ENCODE measurements around the gene FEZ2. TPM values are rescaled to one million over a fixed set of nuclear protein-coding genes. Genes with fewer than 3 reads are reported as not detected.

The FEZ2 gene
- total RNA-seq, 8 experiments from 2014 or later = 25.9 to 49.8 (median 32.8) TPM

DNA sequence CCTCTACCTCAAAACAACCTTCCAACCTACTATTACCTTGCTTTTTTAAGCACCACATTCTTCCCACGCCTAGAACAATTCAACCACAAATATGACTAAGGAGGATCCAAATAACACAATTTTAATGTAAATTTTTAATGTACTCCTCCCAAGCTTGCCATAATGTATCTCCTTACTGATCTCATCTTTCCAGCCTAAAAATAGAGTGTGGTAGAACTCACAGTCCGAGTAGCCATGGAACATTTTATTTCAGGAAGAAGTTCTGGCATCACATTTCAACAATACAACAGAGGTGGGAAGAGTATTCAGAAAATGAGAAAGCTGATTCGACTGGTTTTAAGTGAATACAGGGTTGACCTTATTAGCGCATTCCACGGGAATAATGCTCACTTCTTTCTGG, 15.4 kb downstream of the FEZ2 start:
- Histone ChIP-seq H3K4me1 (replicated peaks in 1 of 2) (no peaks in the 10 kb centered on the region), H3K27ac (no peak overlapping the region), H3K4me3 (no peak overlapping the region)
- peak in 3 of 8 experiments; percentile 69 to 89 (median 89) for ATAC-seq (replicated peaks in 6 of 8)
- 14 to 100% (median 92%) methylated on average over 2 to 5 of the region's 5 CpGs for WGBS, 10 experiments
- in situ Hi-C loops (cut with MboI; ENCODE audit: low pct_unique_long_range_greater_than_20kb in 2 of 9, low sequenced_read_pairs in 9 of 9, unreplicated experiment in 9 of 9) = no loop called here

DNA sequence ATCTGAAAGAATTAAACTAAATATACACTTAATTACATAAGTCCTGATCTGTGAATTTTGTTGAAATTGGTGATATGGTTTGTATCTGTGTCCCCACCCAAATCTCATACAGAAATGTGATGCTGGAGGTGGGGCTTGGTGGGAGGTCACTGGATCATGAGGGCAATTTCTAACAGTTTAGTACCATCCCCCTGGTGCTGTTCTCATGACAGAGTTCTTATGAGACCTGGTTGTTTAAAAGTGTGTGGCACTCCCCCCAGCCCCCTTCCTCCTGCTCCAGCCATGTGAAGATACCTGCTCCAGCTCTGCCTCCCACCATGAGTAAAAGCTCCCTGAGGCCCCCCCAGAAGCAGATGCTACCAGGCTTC, 18.7 kb downstream of the FEZ2 start:
- H3K27ac ChIP-seq = no peak overlapping the region
- ATAC-seq (replicated peaks in 6 of 8) = no peak
- in situ Hi-C loops (cut with MboI; ENCODE audit: low pct_unique_long_range_greater_than_20kb in 2 of 9, low sequenced_read_pairs in 9 of 9, unreplicated experiment in 9 of 9) = no loop called here

DNA sequence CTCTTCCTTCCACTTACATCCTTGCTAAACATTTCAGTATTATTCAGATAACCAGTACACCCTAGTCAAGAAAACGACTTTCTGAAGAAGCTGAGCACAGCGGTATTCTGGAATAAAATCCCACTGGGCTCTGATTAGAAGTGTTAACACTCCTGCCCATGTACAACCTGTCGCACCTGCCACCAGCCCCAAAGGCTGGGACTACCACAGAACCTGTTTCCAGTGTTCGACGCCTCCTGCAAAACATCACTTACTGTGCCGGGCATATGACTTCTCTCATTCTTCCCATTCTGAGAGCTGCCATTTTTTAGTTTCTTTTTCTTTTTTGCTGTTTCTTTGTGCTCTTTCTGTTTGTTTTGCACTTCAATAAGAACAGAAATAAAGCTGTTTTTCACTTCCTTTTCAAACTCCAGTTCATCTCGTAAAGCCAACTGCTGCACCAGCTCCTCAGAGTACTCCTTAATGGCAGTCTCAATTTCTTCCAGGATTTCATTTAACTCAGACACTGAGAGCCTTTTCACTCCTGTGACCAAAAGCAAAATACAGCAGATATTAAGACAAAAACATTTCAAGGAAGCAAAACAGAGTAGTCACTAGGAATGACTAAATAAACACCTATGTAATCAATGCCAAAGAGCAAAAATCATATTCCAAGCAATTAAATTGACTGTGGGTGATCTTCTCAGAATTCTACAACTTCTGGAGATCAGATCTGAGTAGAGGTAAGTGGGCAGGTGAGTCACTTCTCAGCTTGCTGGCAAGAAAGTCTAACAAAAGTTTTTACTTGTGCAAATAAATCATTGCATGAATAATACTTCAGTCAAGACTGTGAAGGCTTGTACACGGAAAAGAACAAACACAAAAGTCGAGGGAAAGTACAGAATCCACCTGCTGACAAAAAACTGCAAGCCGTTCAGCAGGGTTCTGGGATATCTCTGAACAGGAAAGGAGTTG, 19.3 kb downstream of the FEZ2 start:
- in situ Hi-C loops (cut with MboI; ENCODE audit: low pct_unique_long_range_greater_than_20kb in 2 of 9, low sequenced_read_pairs in 9 of 9, unreplicated experiment in 9 of 9) = no loop called here
- H3K27ac ChIP-seq = no peak overlapping the region
- no peak overlapping the region for H3K4me3 ChIP-seq
- no peaks in the 10 kb centered on the region for H3K4me1 ChIP-seq (replicated peaks in 1 of 2)
- 88 to 100% (median 95%) methylated on average over 3 to 10 of the region's 10 CpGs for WGBS, 10 experiments
- no peak for ATAC-seq (replicated peaks in 6 of 8)

More for the DNA sequence above, 18.7 kb downstream of the FEZ2 start:
- no peak overlapping the region for H3K4me3 ChIP-seq
- no peaks in the 10 kb centered on the region for H3K4me1 ChIP-seq (replicated peaks in 1 of 2)

DNA sequence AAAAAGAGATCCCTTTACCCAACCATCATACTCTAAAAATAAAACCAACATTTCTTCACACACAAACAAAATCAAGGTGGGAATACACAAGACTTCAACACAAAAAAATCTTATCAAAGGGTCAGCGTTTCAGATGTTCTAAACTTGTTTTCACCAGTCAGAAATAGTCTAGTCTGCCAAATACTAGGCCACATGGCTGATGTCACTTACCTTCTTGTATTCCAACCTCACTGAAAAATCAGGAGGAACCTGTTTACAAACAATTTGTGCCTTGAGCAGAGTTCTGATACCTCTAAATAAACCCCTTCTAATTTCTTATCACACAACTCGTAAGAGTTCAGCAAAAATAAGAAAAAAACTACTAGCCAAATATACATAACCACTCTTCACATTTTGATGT, 20.1 kb downstream of the FEZ2 start:
- ATAC-seq (replicated peaks in 6 of 8) = no peak
- in situ Hi-C loops (cut with MboI; ENCODE audit: low pct_unique_long_range_greater_than_20kb in 2 of 9, low sequenced_read_pairs in 9 of 9, unreplicated experiment in 9 of 9) = no loop called here
- H3K4me3 ChIP-seq = no peak overlapping the region
- 90 to 100% (median 98%) methylated on average over 1 to 2 of the region's 2 CpGs; no CpG with 5 or more reads in 2 of the 10 experiments for WGBS, 10 experiments
- no peak overlapping the region for H3K27ac ChIP-seq
- peaks cover 0 to 2% of the 10 kb centered on the region in 2 donors for H3K4me1 ChIP-seq (replicated peaks in 1 of 2)

DNA sequence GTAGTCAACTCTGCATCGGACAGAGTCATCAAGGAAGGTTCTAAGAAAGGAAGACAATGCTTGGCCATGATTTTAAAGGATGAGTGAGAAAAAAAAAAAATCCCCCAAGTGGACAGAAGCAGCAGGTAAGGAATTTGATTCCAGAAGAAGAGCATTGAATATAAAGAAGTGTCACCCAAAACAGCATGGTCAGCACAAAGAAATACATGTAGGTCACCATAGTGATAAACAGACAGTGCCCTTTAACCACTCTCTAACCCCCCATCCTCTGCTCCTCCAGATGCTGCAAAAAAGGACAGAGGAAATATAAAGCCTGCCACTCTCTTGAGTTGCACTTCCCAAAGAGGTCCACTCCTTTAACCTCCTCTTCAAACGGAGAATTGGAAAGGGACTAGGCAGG, 23.4 kb downstream of the FEZ2 start:
- peaks cover 0 to 12% of the 10 kb centered on the region in 2 donors for H3K4me1 ChIP-seq (replicated peaks in 1 of 2)
- WGBS, 10 experiments = 83 to 100% (median 92%) methylated on average over 1 to 2 of the region's 2 CpGs; no CpG with 5 or more reads in 1 of the 10 experiments
- ATAC-seq (replicated peaks in 6 of 8) = no peak
- in situ Hi-C loops (cut with MboI; ENCODE audit: low pct_unique_long_range_greater_than_20kb in 2 of 9, low sequenced_read_pairs in 9 of 9, unreplicated experiment in 9 of 9) = no loop called here
- H3K27ac ChIP-seq = no peak overlapping the region
- no peak overlapping the region for H3K4me3 ChIP-seq

DNA sequence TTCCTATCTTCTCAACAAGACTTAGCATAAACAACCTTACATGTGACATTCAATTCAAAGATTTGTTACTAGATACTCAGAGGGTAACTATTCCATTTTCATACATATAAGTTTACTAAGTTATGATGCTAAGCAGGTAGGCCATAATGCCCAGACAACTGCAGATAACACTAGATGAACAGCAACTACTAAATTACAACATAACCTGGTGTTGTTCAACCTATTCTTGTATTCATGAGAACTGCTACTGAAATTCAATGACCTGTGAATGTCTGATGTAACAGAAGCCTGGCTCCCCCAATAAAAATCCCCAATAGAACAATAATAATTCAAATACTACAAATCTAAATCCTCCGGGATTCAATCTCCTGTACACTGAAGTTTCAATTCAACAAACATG, 24.8 kb downstream of the FEZ2 start:
- no peak for ATAC-seq (replicated peaks in 6 of 8)
- Histone ChIP-seq H3K4me1 (replicated peaks in 1 of 2) (peaks cover 0 to 12% of the 10 kb centered on the region in 2 donors), H3K4me3 (no peak overlapping the region), H3K27ac (no peak overlapping the region)
- WGBS, 10 experiments = 67 to 100% (median 86%) methylated on average over 1 of the region's 1 CpG; no CpG with 5 or more reads in 5 of the 10 experiments
- in situ Hi-C loops (cut with MboI; ENCODE audit: low pct_unique_long_range_greater_than_20kb in 2 of 9, low sequenced_read_pairs in 9 of 9, unreplicated experiment in 9 of 9) = no loop called here

DNA sequence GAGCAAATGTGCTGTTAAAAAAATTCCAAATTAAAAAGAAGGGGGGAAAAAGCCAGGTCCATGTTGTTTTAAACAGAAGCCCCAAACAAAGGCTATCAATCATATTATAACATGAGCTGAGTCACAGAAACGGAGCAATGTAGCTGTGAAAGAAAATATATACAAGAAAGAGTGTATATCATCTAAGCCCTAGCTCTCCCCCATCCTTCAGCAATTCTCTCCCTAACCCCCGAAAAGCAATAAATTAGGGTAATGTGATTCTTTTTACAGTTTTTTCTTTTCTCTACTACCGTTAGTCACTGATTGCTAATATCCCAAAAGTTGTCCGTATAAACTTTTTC, 25.3 kb downstream of the FEZ2 start:
- in situ Hi-C loops (cut with MboI; ENCODE audit: low pct_unique_long_range_greater_than_20kb in 2 of 9, low sequenced_read_pairs in 9 of 9, unreplicated experiment in 9 of 9) = no loop called here
- H3K27ac ChIP-seq = no peak overlapping the region
- ATAC-seq (replicated peaks in 6 of 8) = peak in 2 of 8 experiments; percentile 59 to 61
- 24 to 60% (median 38%) methylated on average over 1 to 4 of the region's 4 CpGs for WGBS, 10 experiments
- peaks cover 0 to 12% of the 10 kb centered on the region in 2 donors for H3K4me1 ChIP-seq (replicated peaks in 1 of 2)
- no peak overlapping the region for H3K4me3 ChIP-seq

DNA sequence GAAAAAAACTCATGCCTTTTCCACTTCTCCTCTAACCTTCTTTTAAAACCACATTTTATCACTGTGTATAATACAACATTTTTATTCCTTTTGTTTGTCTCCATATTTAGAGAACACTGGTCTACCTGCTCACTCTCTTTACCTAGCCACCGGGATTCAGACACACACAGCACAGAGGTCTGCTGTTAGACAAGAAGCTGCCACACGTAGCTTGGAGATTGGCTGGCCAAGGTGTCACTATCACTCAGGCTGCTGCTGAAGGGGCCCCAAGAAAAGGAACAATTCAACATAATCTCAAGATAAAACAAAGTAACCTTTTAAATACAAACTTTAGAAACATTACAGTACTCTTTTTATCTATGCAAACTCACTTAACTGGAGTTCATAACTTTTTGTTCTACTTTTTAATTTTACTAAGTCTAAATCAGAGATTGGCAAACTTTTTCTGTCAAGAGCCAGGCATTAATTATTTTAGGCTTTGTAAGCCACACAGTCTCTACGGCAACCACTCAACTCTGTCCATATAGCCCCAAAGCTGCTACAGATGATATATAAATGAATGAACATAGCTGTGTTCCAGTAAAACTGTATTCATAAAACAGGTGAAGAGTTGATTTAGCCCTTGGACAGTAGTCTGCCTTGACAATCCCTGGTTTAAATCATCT, 25.8 kb downstream of the FEZ2 start:
- WGBS, 10 experiments = 43 to 96% (median 80%) methylated on average over 1 to 3 of the region's 3 CpGs; no CpG with 5 or more reads in 1 of the 10 experiments
- Histone ChIP-seq H3K4me3 (no peak overlapping the region), H3K27ac (no peak overlapping the region), H3K4me1 (replicated peaks in 1 of 2) (peaks cover 0 to 12% of the 10 kb centered on the region in 2 donors)
- in situ Hi-C loops (cut with MboI; ENCODE audit: low pct_unique_long_range_greater_than_20kb in 2 of 9, low sequenced_read_pairs in 9 of 9, unreplicated experiment in 9 of 9) = no loop called here
- peak in 1 of 8 experiments; percentile 35 for ATAC-seq (replicated peaks in 6 of 8)

DNA sequence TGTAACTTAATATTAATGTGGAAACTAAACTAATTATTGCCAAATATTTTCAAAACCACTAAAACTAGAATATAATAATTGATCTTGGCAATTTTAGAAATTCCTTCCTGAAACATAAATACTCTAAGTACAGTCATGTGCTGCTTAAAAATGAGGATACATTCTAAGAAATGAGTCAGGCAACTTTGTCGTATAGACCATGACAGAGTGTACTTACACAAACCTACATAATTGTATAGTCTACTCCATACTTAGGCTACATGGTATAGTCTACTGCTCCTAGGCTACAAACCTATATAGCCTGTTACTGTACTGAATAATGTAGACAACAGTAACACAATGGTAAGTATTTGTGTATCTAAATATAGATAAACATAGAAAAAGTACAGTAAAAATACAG, 27.6 kb downstream of the FEZ2 start:
- WGBS, 10 experiments = 17 to 100% (median 79%) methylated on average over 1 of the region's 1 CpG; no CpG with 5 or more reads in 2 of the 10 experiments
- Histone ChIP-seq H3K4me1 (replicated peaks in 1 of 2) (peaks cover 0 to 12% of the 10 kb centered on the region in 2 donors), H3K4me3 (no peak overlapping the region), H3K27ac (no peak overlapping the region)
- in situ Hi-C loops (cut with MboI; ENCODE audit: low pct_unique_long_range_greater_than_20kb in 2 of 9, low sequenced_read_pairs in 9 of 9, unreplicated experiment in 9 of 9) = no loop called here
- ATAC-seq (replicated peaks in 6 of 8) = no peak

DNA sequence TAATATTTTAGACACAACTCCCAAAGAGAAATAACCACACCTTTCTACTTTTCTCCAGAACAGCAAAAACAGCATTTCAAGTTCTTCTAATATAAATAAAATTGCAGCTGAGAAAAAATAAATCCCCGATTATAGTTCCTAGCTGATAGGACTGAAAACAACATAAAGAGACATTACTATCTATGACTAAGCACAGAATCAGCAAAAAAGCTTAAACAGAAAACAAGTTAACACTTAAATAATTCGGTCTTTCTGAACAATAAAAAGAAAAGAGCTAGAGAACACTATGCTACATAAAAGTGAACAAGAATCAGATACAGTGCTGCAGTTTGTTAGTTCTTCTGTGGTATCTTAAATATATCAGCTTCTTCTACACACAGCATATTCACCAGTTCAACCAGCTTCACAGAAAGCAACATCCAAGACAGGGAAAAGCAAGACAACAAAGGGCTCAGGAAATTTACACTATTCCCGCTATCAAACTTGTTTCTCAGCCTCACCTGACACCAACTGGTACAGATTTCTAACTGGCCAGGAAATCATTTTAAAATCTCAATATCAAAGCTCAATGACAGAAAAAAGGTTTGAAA, 28.6 kb downstream of the FEZ2 start:
- Histone ChIP-seq H3K4me1 (replicated peaks in 1 of 2) (peaks cover 0 to 12% of the 10 kb centered on the region in 2 donors), H3K27ac (no peak overlapping the region), H3K4me3 (no peak overlapping the region)
- ATAC-seq (replicated peaks in 6 of 8) = no peak
- 8 to 100% (median 76%) methylated on average over 1 to 3 of the region's 3 CpGs for WGBS, 10 experiments
- in situ Hi-C loops (cut with MboI; ENCODE audit: low pct_unique_long_range_greater_than_20kb in 2 of 9, low sequenced_read_pairs in 9 of 9, unreplicated experiment in 9 of 9) = no loop called here

DNA sequence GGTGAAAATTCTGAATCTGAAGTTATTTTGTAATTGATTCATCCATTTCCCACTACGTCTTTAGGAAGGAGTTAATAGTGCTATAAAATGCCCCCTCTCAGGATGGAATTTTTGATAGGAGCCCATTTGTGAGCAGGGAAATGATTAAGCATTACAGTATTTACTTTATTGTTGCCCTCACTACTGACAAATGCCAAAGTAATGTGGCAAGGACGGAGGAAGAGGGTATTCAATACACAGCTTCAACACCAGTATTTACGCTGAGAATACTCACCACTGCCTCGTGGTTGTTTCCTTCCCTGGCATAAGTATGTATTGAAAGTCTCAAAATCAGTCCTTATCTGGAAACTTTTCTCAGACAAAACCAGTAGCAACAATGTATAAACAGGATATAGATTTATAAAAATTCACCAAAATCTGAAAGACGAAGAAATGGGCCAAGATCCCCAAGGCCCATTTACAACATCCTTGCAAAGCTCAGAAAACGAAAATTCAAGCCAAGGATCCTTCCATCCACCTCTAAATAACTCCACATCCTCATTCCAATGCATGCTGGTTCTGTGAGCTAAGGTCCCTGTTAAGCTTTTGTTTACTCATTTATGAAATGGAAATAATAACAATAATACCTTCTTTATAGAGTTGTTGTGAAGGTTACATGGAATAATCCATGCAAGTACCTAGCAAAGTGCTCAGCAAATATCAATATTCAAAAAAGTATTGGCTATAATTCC, 29.3 kb downstream of the FEZ2 start:
- Histone ChIP-seq H3K4me1 (replicated peaks in 1 of 2) (peaks cover 0 to 12% of the 10 kb centered on the region in 2 donors), H3K4me3 (no peak overlapping the region), H3K27ac (no peak overlapping the region)
- in situ Hi-C loops (cut with MboI; ENCODE audit: low pct_unique_long_range_greater_than_20kb in 2 of 9, low sequenced_read_pairs in 9 of 9, unreplicated experiment in 9 of 9) = no loop called here
- peak in 1 of 8 experiments; percentile 32 for ATAC-seq (replicated peaks in 6 of 8)
- 16 to 100% (median 67%) methylated on average over 1 to 6 of the region's 6 CpGs for WGBS, 10 experiments

DNA sequence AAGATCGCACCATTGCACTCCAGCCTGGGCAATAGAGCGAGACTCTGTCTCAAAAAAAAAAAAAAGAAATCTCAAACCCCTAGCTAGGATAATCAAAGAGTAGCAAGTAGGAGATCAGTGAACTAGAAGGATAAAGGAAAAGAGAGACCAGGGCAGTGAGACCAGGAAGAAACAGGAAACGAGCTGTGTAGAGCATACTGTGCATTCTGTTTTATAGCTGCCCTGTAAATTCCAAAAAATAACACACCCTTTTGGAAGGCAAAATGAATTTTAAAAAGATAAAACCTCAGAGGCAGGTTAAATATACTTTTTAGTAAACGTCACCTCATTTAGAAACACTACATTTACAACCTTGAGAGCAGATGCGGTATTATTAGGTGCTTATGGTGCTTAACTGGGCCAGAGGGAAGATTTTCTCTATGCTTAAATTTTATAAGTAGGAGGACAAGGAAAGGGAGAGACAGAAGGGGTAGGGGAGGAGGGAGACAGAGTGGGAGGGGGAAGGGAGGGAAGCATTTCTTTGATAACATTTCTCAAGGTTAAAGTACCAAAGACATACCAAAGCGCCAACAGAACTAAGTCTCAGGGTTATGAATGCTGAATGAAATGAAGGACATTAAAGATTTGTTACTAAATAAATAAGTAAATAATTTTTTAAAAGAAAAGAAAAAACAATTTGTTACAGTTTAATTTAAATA, 30.1 kb downstream of the FEZ2 start:
- Histone ChIP-seq H3K4me1 (replicated peaks in 1 of 2) (peaks cover 0 to 10% of the 10 kb centered on the region in 2 donors), H3K27ac (no peak overlapping the region), H3K4me3 (no peak overlapping the region)
- in situ Hi-C loops (cut with MboI; ENCODE audit: low pct_unique_long_range_greater_than_20kb in 2 of 9, low sequenced_read_pairs in 9 of 9, unreplicated experiment in 9 of 9) = no loop called here
- 91 to 100% (median 97%) methylated on average over 1 to 5 of the region's 6 CpGs; no CpG with 5 or more reads in 1 of the 10 experiments for WGBS, 10 experiments
- no peak for ATAC-seq (replicated peaks in 6 of 8)

Data from motor neuron (in vitro differentiated cells).